Posterior cingulate gyrus (tissue), 11 donors: Measurements from ENCODE around the gene BEND4.
"Not testable (repeated sequence)": the region's sequence is repeated elsewhere in the genome, so short reads cannot be mapped to it uniquely, and the experiment has no call there.

Experiments used
- DNase-seq, 10 donors: peaks; one replicate each; pipeline versions ENCODE4 v3.0.0 to v3.0.0-alpha.2; 2020 to 2021; ENCODE audit warnings: mixed read lengths in 3 of 10
- intact Hi-C: fragments of 100-400 bp; cut with DNase I; formaldehyde crosslinking; loops from one replicate; pipeline ENCODE4 v1.15.1; 2023

The BEND4 gene

DNA sequence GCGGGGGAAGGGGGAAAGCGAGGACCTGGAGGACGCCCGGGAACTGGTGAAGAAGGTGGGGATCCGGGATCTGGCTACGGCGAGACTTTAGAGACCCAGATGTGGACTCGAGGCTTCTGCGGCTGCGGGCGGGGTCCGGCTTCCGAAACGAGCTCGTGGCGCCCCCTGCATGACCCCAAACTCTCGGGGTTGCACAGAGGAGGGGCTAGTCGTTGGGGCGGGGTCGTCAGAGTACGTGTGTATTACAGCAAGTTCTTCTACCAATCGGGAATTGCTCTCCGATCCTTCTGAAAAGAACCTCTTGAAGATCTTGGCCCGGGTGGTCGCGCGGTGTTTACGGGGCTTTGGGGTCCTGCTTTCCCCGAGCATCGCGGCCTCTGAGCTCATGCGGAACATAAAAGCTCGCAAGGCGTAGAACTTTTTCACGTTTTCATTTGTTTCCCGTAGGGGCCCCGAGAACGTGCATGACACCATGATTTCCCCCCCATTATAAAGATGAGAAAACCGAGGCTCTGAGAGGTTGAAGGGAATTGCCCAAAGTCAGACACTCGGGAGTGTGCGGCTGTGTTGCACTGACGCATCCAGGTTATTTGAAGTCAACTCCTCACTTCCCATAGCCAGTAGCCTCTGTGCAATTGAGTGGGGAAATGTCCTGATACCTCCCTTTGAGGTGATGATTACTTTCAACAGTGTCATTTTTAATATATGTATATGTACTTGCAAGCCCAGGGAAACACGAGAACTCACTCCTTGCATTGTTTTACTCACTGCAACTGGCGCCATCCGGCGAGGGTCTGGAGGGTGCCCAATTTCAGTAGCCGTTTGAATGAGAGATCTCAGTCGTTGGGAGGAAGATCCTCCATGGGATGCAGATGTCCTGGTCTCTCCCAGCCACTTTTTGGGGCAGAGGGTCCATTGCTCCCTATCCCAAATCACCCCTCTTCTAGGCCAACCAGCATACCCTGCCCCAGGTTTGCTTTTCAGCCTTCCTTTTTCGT is at the start of gene BEND4:
Gene BEND4 (minus strand): TSS at position 149 of the 998 bp plus-strand sequence. CDS start 512 bp downstream, outside the sequence.
- intact Hi-C loops = no loop called here
- peak in 2 of 10 donors; percentile 67 to 77 for DNase-seq

DNA sequence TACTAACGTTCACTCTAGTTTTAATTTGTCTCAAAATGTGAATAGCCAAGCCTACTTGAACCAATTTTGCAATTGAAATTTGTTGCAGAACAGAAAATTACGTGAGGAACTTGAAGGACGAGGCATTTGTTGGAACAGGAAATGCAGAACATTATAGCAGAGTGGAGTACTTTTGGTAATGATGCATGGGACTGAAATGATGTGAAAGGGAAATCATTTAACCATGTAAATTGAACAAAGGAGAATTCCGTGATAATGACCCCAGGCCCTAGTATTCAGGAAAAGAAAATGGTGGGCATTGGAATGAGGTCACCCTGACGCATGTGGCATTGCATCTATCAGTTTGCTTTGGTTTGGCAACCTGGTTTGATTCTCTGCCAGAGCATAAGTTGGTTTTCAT is 44.9 kb upstream of the BEND4 start:
- no peak for DNase-seq
- intact Hi-C loops = no loop called here

DNA sequence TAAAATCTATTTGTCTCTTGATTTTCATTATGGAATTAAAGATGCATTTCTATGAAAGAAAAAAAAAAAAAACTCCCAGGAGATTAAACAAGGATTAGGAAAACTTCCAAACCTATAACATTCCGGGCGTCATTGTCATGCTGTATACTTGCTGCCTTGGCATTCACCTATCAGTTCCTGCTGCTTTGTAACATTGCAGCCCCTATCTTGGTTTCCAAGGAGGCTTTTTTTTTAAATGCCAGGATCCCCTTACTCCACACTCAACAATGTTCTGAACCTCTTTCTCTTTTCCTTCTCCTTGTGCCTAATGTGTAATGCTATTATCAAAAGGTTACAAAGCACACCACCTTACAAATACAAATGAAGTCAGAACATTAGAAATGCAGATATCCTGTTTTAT is 20.5 kb upstream of the BEND4 start:
- intact Hi-C loops = no loop called here
- DNase-seq = no peak

DNA sequence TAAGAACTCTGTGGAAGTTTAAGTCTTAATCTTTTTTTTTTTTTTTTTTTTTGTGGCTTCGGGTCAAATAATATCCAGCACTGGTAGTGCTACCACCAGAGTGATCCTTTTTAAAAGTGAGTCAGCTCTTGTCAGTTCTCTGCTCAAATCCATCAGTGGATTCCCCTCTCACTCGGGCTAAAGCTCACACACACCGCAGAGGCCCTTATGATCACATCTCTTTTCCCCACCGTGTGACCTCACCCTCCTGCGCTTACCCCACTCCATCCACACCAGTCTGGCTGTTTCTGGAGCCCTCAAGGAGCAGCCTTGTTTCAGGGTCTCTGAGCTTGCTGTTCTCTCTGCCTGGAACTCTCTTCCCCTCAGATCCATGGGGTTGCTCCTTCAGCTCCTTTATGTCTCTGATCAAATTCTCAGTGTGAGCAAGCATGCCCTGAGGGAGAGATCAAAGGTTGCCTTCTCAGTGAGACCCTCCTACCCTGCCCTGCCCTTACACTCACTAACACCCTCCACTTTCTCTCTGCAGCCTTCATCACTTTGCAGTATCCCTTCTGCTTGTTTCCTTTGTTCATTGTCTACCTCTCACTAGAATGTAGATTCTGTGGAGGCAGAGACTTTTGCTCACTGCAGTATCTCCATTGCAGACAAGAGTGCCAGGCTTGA is 19.8 kb upstream of the BEND4 start:
- no peak for DNase-seq
- intact Hi-C loops = no loop called here

DNA sequence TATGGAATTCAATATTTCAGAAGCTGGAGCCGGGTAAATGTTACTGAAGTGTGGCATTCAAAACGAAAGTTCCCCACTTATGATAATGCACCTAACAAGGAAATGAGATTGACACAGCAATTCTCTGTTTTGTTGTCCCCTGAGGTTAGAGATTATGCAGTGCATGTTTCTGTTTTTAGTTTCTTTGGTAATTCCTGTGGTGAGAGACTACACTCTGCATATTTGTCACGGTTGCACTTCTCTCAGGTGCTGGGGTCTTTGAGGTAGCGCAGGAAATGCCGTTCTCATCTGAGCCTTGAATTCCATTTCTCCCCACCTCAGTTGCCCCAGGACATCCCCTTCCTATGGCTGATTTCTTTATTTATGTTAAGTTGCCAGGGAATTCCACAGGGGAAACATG is 15.3 kb upstream of the BEND4 start:
- intact Hi-C loops = no loop called here
- DNase-seq = no peak

DNA sequence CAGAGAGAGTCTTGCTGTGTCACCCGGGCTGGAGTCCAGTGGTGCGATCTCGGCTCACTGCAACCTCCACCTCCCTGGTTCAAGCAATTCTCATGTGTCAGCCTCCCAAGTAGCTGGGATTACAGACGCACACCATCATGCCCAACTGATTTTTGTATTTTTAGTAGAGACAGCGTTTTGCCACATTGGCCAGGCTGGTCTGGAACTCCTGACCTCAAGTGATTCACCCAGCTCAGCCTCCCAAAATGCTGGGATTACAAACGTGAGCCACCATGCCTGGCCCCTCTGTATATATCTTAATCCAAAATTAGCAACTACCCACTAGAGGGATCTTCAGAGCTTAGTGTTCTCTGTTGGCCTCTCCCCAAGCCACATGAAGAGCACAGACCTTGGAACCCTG is 13.7 kb upstream of the BEND4 start:
- intact Hi-C loops, DNase-seq: not testable (repeated sequence)

DNA sequence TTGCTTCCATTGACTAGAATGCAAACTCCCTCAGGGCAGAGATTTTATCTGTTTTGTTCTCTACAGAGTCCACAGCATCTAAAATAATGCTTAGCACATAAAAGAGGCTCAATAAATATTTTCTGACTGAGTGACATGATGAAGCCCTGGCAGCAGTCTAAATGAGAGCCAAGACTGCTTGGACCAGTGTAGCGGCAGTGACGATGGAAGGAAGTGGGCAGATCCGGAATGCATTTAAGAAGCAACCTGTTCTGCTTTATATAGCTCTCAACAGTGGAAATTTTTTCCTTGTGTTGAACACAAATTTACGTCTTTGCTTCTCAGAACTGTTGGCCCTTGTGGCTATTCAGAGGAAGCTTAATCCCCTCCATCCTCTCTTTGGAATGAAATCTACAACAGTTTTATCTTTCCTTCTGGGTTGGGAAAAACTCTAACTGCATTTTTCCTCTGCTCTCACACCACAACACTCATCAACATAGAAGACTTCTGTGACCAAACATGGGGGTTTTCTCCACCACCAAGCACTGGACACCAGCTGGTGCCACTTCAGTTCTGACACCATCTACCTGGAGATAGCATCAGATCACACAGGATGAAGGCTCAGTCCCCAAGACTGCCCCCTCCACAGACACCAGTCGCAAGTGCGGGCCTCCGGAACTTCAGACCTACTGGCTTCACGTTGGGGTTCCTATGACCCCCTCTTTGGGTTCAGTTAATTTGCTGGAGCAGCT is 7.0 kb upstream of the BEND4 start:
- no peak for DNase-seq
- intact Hi-C loops = no loop called here

DNA sequence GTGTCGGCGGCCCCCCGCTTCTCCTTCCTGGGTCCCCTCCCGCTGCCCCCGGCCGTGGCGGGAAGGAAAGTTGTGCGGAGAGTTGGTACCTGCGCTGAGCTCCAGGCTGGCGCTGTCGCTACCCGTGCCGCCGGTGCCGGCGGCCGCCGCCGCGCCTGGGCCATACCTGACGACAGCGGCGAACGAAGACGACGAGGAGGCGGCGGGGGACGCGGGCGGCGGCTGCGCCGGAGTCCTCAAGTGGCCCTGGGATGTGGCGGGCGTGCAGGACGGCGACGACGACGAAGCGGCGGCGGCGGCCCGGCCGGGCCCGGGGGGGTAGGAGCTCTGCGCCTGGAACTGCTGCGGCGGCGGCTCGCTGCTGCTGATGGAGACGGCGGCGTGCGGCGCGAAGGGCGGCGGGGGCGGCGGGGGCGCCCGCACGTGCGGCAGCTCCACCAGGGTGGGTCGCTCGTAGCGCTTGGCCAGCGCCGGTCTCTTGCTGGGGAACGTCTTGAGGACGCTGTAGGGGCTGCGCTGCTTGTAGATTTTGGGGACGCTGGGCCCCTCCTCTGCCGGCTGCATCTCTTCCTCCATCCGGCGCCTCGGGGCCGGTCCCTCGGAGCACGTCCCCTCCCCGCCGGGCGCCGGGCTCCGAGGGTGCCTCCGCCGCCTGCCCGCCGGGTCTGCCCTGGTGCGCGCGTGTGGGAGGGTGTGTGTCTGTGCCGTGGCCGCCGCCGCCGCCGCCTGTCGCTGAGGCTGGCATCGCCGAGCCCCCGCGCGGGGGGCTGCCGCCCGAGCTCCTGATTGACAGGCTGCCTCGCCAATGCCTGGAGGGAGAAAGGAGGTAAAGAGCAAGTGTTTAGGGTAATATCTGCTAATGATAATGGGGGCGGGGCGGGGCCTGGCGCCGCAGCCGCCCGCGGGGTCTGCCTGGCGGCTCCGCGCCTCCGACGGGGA is 618 bp downstream of the BEND4 start:
- intact Hi-C loops = no loop called here
- DNase-seq = peak in 7 of 10 donors; percentile 30 to 89 (median 36)

DNA sequence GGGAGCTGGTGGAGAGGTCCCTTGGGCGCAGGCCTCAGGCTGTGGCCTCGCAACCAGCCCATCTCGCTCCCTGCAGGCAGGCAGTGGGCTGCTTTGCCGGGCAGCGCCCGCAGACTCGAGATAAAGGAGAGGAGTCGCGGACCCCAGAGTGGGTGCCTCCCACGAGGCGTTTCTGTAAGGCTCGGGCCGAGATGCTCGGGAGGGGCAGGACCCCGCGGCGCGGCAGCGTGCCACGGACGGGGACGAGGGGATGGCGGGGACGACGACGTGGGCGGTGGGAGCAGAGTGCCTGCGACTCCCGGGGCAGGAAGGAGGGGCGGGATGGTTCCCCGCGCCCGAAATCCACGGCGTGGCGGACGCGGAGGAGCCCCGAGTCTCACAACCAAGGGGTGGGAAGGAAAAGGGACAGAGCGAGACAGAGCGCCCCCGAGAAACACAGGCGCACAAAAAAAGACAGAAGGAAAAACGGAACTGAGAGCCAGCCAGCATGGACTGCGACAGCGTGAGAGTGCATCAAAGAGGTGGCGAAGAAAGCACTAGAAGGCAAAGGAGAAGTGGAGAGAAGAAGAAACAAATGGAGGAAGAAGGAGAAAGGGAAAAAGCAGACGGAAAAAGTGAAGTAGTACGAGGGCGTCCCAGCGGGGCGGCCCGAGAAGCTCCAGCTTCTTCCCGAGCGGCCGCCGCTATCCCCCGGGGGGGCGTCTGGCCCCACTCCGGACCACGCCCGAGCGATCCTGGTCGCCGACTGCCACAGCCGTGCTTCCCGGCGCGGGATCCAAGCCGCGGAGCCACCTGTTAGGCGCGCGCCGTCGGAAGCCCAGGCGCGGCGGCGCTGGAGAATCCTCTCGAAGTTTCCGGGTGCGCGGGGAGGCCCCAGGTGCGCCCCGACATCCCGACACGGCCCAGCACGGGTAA is 1.5 kb downstream of the BEND4 start:
- peak in 3 of 10 donors; percentile 70 to 84 (median 73) for DNase-seq
- intact Hi-C loops = no loop called here

DNA sequence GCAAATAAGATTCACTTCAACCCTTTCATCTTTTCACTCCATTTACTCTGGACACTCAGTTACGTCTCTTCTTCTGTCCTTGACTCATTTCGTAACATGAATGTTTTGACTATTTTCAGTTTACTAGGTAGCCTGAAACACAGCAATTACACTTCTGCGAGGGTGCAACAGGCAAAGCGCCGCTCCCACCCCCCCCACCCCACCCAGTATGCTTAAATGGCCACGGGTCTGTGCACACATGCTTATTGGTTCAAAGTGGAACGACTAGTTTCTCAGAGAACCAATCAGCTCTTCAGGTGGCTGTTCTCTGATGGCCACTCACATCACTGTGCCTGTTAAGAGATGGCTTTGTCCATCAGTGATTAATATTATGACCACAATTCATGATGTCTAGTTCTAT is 3.5 kb downstream of the BEND4 start:
- intact Hi-C loops = no loop called here
- DNase-seq = no peak

DNA sequence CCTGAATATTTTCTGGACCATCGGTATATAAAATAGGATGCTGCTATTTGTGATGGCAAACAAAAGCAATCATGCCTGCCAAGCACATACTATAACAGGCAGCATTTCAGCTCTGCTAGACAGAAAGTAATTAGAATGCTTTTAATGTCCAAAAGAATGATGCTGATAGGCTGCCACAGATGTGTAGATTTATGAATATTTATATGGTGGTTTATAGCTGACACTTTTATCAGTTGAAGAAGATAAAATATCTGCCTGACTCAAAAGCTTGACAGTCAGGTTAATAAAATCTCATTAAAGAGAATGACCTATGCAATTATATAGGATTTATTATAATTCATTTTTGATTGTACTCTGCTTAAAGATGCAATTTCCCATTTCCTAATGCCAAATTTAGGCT is 4.0 kb downstream of the BEND4 start:
- intact Hi-C loops = no loop called here
- DNase-seq = no peak

DNA sequence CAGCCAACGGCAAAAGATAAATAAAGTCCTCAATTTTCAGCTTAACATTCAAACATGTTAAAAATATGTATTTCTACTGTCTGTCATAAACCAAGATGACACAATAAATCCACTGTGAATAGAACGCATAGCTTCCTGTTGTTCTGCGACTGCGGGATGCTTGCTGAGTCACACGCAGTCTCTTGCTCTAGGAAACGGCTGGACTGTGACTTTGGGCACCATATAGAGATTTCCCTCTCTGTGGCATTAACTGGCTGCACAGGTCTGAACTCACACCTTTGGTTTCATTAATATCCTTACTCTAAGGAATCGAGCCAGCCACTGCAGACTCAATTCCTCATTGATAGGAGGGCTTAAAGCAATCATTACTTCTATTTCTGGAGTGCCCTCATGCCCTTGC is 8.4 kb downstream of the BEND4 start:
- intact Hi-C loops = no loop called here
- no peak for DNase-seq

DNA sequence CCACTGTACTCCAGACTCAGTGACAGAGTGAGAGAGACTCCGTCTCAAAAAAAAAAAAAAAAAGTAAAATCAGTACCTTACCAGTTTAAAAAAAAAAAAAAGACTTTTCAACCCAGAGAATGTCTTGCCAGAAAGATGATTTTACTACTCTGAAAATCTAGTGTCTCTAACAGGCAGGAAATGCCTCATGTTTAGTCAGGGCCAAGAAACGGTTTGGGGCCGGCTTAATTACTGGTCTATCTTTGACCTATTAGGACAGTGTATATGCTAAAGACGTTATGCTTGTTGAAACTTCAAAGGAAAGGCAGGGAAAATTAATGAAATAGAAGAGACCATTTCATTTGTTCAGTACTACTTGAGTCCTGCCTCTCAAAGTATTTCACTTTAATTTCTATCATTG is 9.9 kb downstream of the BEND4 start:
- no peak for DNase-seq
- intact Hi-C loops = no loop called here

DNA sequence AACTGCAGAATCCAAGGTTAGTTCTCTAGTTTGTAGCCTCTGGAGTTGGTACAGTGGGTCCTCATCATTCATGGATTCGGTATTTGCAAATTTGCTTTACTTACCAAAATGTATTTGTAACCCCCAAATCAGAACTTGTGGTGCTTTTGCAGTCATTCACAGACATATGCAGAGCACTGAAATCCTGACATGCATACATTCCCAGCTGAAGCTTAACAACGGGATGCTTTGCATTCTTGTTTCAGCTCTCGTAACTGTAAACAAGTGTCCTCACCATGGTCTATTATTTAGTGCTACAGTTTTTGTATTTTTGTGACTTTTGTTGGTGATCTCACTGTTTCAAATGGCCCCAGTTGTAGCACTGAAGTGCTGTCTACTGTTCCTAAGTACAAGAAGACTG is 16.1 kb downstream of the BEND4 start:
- DNase-seq = no peak
- intact Hi-C loops = no loop called here

DNA sequence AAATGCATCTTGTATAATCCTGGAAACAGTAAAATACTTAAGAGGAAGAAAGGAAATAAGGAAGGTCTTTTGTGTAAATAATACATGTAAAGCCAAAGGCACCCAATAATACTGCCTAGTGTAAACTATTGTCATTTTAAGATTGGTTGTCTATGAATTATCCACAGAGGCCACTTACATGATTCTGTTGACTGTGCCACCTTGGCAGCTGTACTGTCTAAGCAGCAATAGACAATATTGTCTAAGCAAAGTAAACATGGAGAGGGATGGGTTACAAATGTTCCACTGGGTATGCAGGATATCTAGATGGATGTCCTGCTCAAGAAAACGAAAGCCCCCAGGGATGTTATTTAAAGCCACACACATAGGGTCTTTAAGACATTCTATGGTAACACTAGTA is 19.4 kb downstream of the BEND4 start:
- DNase-seq = no peak
- intact Hi-C loops = no loop called here

DNA sequence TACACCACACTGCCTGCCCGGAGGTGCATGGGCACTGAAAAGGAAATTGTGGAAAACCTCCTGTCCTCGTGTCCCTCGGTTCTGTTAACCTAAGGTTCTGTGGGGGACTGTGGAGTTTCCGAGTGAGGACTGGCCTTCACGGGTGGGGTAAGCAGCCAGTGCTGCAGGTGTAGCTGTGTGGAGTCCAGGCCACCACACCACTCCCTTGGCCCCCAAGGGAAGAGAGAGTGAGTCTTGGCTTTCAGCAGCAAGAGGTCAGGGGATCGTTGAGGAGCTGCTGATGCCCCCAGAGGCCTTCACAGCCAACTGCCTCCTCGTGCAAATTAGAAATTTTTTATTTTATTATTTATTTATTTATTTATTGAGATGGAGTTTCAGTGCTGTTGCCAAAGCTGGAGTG is 20.4 kb downstream of the BEND4 start:
- peak in 1 of 10 donors; percentile 71 for DNase-seq
- intact Hi-C loops = no loop called here

DNA sequence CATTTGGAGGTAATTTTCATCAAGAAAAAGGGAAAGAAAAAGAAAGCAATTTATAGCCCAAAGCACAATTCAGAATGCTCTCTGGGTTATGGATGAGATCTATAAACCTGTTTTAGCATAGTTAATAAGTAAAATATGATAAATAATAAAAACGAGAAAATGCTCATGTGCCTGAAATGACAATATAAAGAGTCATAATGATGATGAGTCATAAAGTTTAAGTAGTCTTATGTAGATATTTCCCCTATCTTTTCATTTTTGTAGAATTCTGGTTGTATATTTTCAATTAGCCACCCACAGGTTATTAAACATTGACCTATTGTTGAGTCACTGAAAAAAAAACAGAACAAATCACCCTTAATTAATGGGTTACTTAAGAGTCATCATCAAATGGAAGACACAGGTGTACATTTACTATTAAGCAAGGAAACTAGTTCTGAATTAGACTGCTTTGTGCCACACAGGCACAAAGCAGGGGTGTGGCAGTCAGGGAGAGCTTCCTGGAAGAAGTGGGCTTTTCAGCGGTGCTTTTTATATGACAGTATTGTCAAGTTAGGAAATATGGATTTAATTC is 29.3 kb downstream of the BEND4 start:
- intact Hi-C loops = no loop called here
- DNase-seq = no peak

DNA sequence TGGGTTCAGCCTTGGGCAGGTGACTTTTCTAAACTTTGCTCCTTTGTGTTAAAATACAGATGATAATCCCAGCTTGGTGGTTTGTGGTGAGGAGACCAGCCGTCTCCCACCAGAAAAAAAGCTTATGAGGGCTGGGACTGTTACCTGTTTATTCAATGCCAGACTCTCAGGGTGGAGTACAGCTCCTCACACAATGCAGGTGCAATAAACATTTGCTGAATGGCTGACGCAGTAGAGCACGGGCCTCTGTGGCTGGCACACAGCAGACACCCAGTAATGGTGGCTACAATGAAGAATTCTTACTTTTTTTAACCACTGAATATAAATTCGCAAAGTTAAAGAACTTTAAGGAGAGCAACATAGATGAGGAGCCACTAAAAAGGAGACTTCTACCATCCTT is 30.2 kb downstream of the BEND4 start:
- no peak for DNase-seq
- intact Hi-C loops = no loop called here

DNA sequence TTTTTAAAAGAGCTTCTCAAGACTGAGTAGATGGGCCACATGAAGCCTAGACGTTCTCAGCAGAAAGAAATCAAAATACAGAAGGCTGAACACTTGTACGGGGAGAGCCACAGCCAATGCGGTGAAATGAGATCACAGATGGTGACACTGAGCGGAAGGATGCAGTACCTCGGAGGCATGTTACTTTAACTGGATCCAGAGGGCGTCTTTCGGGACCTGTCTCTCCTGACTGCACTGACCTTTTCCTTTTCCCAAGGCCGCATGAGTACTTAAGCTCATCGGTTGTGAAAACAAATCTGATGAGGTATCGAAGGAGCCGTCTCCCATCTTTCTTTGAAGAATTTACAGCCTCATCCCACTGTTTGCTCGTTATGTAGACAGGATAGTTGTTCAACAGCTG is 32.6 kb downstream of the BEND4 start:
- intact Hi-C loops = no loop called here
- DNase-seq = no peak
